Measurements from ENCODE around the gene CPXM1.
"Not testable (repeated sequence)": the region's sequence is repeated elsewhere in the genome, so short reads cannot be mapped to it uniquely, and the experiment has no call there.

CPXM1 gene

GRCh38 chr20:2799688-2800520 lies 523 bp downstream of the CPXM1 start:
- no peak for DNase-seq

GRCh38 chr20:2799271-2799670 lies 1.2 kb downstream of the CPXM1 start:
- DNase-seq: no peak

- DNase-seq: no peak
These were observed 1.6 kb downstream of the CPXM1 start for GRCh38 chr20:2798814-2799213.

- no peak for DNase-seq
These were observed 2.2 kb downstream of the CPXM1 start for GRCh38 chr20:2798095-2798805.

GRCh38 chr20:2797136-2797983 lies 3.1 kb downstream of the CPXM1 start:
- no peak for DNase-seq

GRCh38 chr20:2796011-2796660 lies 4.3 kb downstream of the CPXM1 start:
- DNase-seq: no peak

GRCh38 chr20:2795451-2795850 lies 5.0 kb downstream of the CPXM1 start:
- no peak for DNase-seq

- DNase-seq: no peak
These were observed 5.5 kb downstream of the CPXM1 start for GRCh38 chr20:2794866-2795447.

- DNase-seq: no peak
These were observed 6.2 kb downstream of the CPXM1 start for GRCh38 chr20:2794202-2794748.

GRCh38 chr20:2793471-2793870 lies 7.0 kb downstream of the CPXM1 start:
- DNase-seq: no peak

- no peak for DNase-seq
These were observed 16.4 kb downstream of the CPXM1 start for GRCh38 chr20:2783908-2784566.

GRCh38 chr20:2780948-2781347 lies 19.5 kb downstream of the CPXM1 start:
- no peak for DNase-seq

GRCh38 chr20:2778602-2779321 lies 21.7 kb downstream of the CPXM1 start:
- no peak for DNase-seq

- no peak for DNase-seq
These were observed 25.3 kb downstream of the CPXM1 start for GRCh38 chr20:2775139-2775538.

GRCh38 chr20:2773812-2774211 lies 26.6 kb downstream of the CPXM1 start:
- DNase-seq: no peak

GRCh38 chr20:2771631-2772080 lies 28.8 kb downstream of the CPXM1 start:
- DNase-seq: no peak

GRCh38 chr20:2770091-2770490 lies 30.3 kb downstream of the CPXM1 start:
- DNase-seq: not testable (repeated sequence)

- no peak for DNase-seq
These were observed 31.8 kb downstream of the CPXM1 start for GRCh38 chr20:2768632-2769015.

GRCh38 chr20:2767768-2768631 lies 32.4 kb downstream of the CPXM1 start:
- no peak for DNase-seq

- DNase-seq: no peak
These were observed 37.2 kb downstream of the CPXM1 start for GRCh38 chr20:2763186-2763585.
